GM23338 (cell line): Measurements from ENCODE around the gene TSPOAP1. TPM values are rescaled to one million over a fixed set of nuclear protein-coding genes. Genes with fewer than 3 reads are reported as not detected.

Experiments used
- ATAC-seq: fragments of 200-7000 bp; cut with Tn5 transposase; 3 replicates; pipeline ENCODE4 v1.9.1; 2020
- DNase-seq: peaks from one replicate; pipeline ENCODE4 v3.0.0-alpha.2; 2015; ENCODE audit warnings: low spot score
- H2AFZ ChIP-seq: fragments of 200-600 bp; sonication (generic); 2 replicates; pipeline ENCODE4 v1.8.0; 2016; ENCODE audit warnings: antibody characterized with exemption, mild to moderate bottlenecking, moderate library complexity
- H3F3A ChIP-seq: fragments of 200-600 bp; sonication (generic); replicated peaks from 2 replicates; pipeline ENCODE4 v1.8.0; 2017; ENCODE audit warnings: antibody characterized with exemption, mixed run types, low read depth
- H3K27ac ChIP-seq: fragments of 200-600 bp; sonication (generic); 2 replicates; pipeline ENCODE4 v1.6.1; 2016; ENCODE audit warnings: low read depth
- H3K27me3 ChIP-seq: fragments of 200-600 bp; sonication (generic); 2 replicates; pipeline ENCODE4 v1.8.0; 2016; ENCODE audit warnings: mild to moderate bottlenecking, mixed run types, moderate library complexity; ENCODE audit not compliant: insufficient read depth
- H3K36me3 ChIP-seq: fragments of 200-600 bp; sonication (generic); 2 replicates; pipeline ENCODE4 v1.8.0; 2016; ENCODE audit warnings: mild to moderate bottlenecking; ENCODE audit not compliant: insufficient read depth
- H3K4me1 ChIP-seq: fragments of 200-600 bp; sonication (generic); 2 replicates; pipeline ENCODE4 v1.8.0; 2016; ENCODE audit warnings: mild to moderate bottlenecking, moderate library complexity; ENCODE audit not compliant: insufficient read depth
- H3K4me2 ChIP-seq: fragments of 200-600 bp; sonication (generic); 2 replicates; pipeline ENCODE4 v1.7.1; 2017; ENCODE audit warnings: mixed run types
- H3K4me3 ChIP-seq: fragments of 200-600 bp; sonication (generic); 2 replicates; pipeline ENCODE4 v1.6.1; 2016; ENCODE audit warnings: mixed run types
- H3K79me2 ChIP-seq: fragments of 200-600 bp; sonication (generic); replicated peaks from 2 replicates; pipeline ENCODE4 v1.8.0; 2017; ENCODE audit warnings: mild to moderate bottlenecking; ENCODE audit not compliant: insufficient read depth
- H3K9me2 ChIP-seq: fragments of 200-600 bp; sonication (generic); 2 replicates; pipeline ENCODE4 v1.8.0; 2017; ENCODE audit not compliant: insufficient read depth
- H4K20me1 ChIP-seq: fragments of 200-600 bp; sonication (generic); replicated peaks from 2 replicates; pipeline ENCODE4 v1.8.0; 2017; ENCODE audit warnings: mild to moderate bottlenecking; ENCODE audit not compliant: insufficient read depth
- H3K27ac Mint-ChIP-seq: 2 replicates; pipeline ENCODE4 v1.8.0; 2020; ENCODE audit warnings: inconsistent platforms, mild to moderate bottlenecking, moderate library complexity, mixed read lengths
- H3K27me3 Mint-ChIP-seq: 3 replicates; pipeline ENCODE4 v1.8.0; 2022; ENCODE audit warnings: low read depth, mild to moderate bottlenecking, moderate library complexity, mixed read lengths, inconsistent platforms; ENCODE audit not compliant: insufficient read depth, poor library complexity
- H3K36me3 Mint-ChIP-seq: 3 replicates; pipeline ENCODE4 v1.8.0; 2021; ENCODE audit warnings: low read depth, mild to moderate bottlenecking, inconsistent platforms, moderate library complexity, mixed read lengths
- H3K4me1 Mint-ChIP-seq: 3 replicates; pipeline ENCODE4 v1.8.0; 2020; ENCODE audit warnings: mild to moderate bottlenecking, inconsistent platforms, mixed read lengths
- H3K4me3 Mint-ChIP-seq: 3 replicates; pipeline ENCODE4 v1.8.0; 2021; ENCODE audit warnings: moderate library complexity, mild to moderate bottlenecking, inconsistent platforms, mixed read lengths
- H3K9me3 Mint-ChIP-seq: 3 replicates; pipeline ENCODE4 v1.8.0; 2020; ENCODE audit warnings: moderate library complexity, mild to moderate bottlenecking, inconsistent platforms, mixed read lengths
- CREB1 ChIP-seq: fragments of 250-450 bp; sonication (Bioruptor Pico); IDR thresholded peaks from 2 replicates; pipeline ENCODE4 v1.5.0; 2020; ENCODE audit warnings: low read depth, mild to moderate bottlenecking, moderate library complexity
- CTCF ChIP-seq, 2 experiments: fragments of 200-600 bp in 1 of 2; sonication (generic) in 1 of 2; conservative IDR thresholded peaks; 2 replicates each; pipeline versions ENCODE4 v1.5.1 to v1.6.1; 2016 to 2017; ENCODE audit warnings: antibody characterized with exemption in 2 of 2, low read depth in 2 of 2, mild to moderate bottlenecking in 2 of 2, moderate library complexity in 1 of 2
- EZH2phosphoT487 ChIP-seq: fragments of 200-600 bp; sonication (generic); IDR thresholded peaks from one replicate; pipeline ENCODE4 v1.8.1; 2018; ENCODE audit warnings: antibody characterized with exemption; ENCODE audit not compliant: unreplicated experiment
- JUNB ChIP-seq: IDR thresholded peaks from one replicate; pipeline ENCODE4 v1.6.1; 2016; ENCODE audit warnings: antibody characterized with exemption; ENCODE audit not compliant: unreplicated experiment
- POLR2AphosphoS5 ChIP-seq: IDR thresholded peaks from 2 replicates; pipeline ENCODE4 v1.6.1; 2016; ENCODE audit warnings: antibody characterized with exemption, low read depth
- ZNF114 ChIP-seq: fragments of 250-450 bp; sonication (Bioruptor Pico); IDR thresholded peaks from 2 replicates; pipeline ENCODE4 v1.5.0; 2020; ENCODE audit warnings: mild to moderate bottlenecking, moderate library complexity
- ZNF331 ChIP-seq: fragments of 250-450 bp; sonication (Bioruptor Pico); IDR thresholded peaks from 2 replicates; pipeline ENCODE4 v1.5.0; 2020; ENCODE audit warnings: low read depth, mild to moderate bottlenecking, moderate library complexity
- ZNF462 ChIP-seq: fragments of 250-450 bp; sonication (Bioruptor Pico); IDR thresholded peaks from 2 replicates; pipeline ENCODE4 v1.5.0; 2020; ENCODE audit warnings: mild to moderate bottlenecking, moderate library complexity
- polyA plus RNA-seq: library from polyadenylated mRNA; unstranded; fragments of >200 nt; fragmentation: Nextera tagmentation; extraction: Ambion mirVana; gene quantifications from 2 replicates; pipeline ENCODE4 v1.2.1, GENCODE V29; 2016
- total RNA-seq: library from RNA; depleted of rRNA; stranded (reverse); fragments of >200 nt; shearing (Covaris generic); gene quantifications from 2 replicates; pipeline ENCODE4 v1.2.3, GENCODE V29; 2014

TSPOAP1 gene
- total and polyA plus RNA-seq, 2 experiments from 2014 or later, result 7.3 to 11.8 TPM

- TF ChIP-seq ZNF462 (CRISPR knock-in tag) (no peak), JUNB (no peak), CREB1 (CRISPR knock-in tag) (no peak), ZNF331 (no peak), ZNF114 (CRISPR knock-in tag) (no peak), CTCF (conservative IDR thresholded peaks at IDR 0.05; ENCODE audit: low read depth in 2 of 2) (no peak), EZH2phosphoT487 (no peak), POLR2AphosphoS5 (no peak)
These were observed 16.9 kb upstream of the TSPOAP1 start (continued) for GRCh38 chr17:58345500-58345899.

- Mint-ChIP-seq H3K4me1 (no peaks in the 10 kb centered on the region; the same call in 2 of the 3 replicates), H3K9me3 (no peaks in the 10 kb centered on the region), H3K27ac (no peak overlapping the region), H3K36me3 (peaks cover 56% of the 10 kb centered on the region), H3K4me3 (no peak overlapping the region), H3K27me3 (peaks cover 4% of the 10 kb centered on the region)
- Histone ChIP-seq H3K79me2 (no peaks in the 10 kb centered on the region), H3K36me3 (peaks cover 20% of the 10 kb centered on the region), H3K4me3 (no peak overlapping the region), H3K4me1 (peaks cover under 1% of the 10 kb centered on the region; the same call in 1 of the 2 replicates), H4K20me1 (0 out of 2 replicates have a peak, but pooled peaks cover 5% of the 10 kb centered on the region), H3K27ac (no peak overlapping the region), H3F3A (no peaks in the 10 kb centered on the region), H3K9me2 (no peaks in the 10 kb centered on the region), H2AFZ (no peak overlapping the region), H3K4me2 (no peak overlapping the region), H3K27me3 (no peaks in the 10 kb centered on the region)
- ATAC-seq (peak; percentile 36; the same call in 2 of the 3 replicates), DNase-seq (no peak)
- TF ChIP-seq CREB1 (CRISPR knock-in tag), result no peak
- peak; percentile 10 to 42; a peak in 2 of 4 replicates for TF ChIP-seq CTCF (conservative IDR thresholded peaks at IDR 0.05; ENCODE audit: low read depth in 2 of 2)
These were observed 16.2 kb upstream of the TSPOAP1 start for GRCh38 chr17:58344791-58345157.
